ENCODE data around the gene HPGD.

DNA sequence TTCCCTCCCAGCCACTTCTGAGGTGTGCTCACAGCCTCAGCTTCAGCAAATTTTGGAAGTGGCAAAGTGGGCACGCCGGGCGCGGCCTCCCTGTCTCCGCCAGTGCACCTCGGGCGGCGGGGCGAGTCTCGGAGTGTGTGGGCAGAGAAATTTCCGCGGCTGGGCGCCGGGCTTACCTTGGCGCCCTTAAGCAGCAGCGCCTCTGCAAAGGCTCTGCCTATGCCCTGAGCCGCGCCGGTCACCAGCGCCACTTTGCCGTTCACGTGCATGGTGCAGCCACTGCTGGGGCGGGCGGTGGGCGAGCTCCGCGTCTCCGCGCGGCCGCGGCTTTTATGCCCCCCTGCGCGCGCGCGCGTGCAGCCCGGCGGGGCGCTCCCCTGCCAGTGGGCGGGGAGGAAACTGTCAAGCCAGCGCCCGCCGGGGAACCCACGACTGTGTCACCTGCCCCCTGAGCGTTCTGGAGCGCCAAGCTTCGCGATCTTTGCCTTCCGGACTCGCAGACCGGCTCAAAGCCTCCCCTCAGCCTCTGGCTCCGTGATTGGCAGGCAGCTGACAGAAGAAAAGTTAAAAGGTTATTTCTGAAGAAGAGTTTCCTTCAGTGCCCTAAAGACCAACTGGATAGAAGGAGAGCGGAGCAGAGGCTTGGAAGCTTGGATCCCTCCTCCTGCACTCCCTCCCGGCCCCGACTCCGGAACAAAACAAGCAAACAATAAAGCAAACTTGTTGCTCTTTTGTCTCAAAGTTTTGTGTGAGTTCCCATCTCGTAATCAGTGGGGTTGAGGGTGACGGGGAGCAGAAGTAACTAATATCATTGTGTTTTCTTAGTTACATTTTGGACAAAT lies at the start of gene HPGD:
- no peak for TF ChIP-seq CREB1 (IDR thresholded peaks at IDR 0.05; ENCODE audit: low read depth)
- TF ChIP-seq NFIC (IDR thresholded peaks at IDR 0.05) = no peak
- TF ChIP-seq REST (IDR thresholded peaks at IDR 0.05; ENCODE audit: low read depth) = no peak
- no peak for TF ChIP-seq RAD21 (IDR thresholded peaks at IDR 0.05; ENCODE audit: low read depth)
- TF ChIP-seq USF1 (IDR thresholded peaks at IDR 0.05) = no peak
- no peak for TF ChIP-seq CEBPB (IDR thresholded peaks at IDR 0.05)
